SK-N-SH treated with all-trans-retinoic acid at 6 μM for 48 hours (cell line): Measurements from ENCODE around the gene PDE5A.

ENCODE experiments used
- BACH2 ChIP-seq: fragments of 250-450 bp; sonication (Bioruptor Pico); IDR thresholded peaks from 2 replicates; pipeline ENCODE4 v1.9.0; 2021; ENCODE audit warnings: mild to moderate bottlenecking, borderline replicate concordance
- PATZ1 ChIP-seq: fragments of 250-450 bp; sonication (Bioruptor Pico); IDR thresholded peaks from 2 replicates; pipeline ENCODE4 v1.8.0; 2020; ENCODE audit warnings: mild to moderate bottlenecking, moderate library complexity, borderline replicate concordance

GRCh38 chr4:119526786-119527550 lies 101.6 kb downstream of the PDE5A start:
- TF ChIP-seq PATZ1 (no peak), BACH2 (no peak)
